ENCODE data around the gene GPATCH8. TPM values are rescaled to one million over a fixed set of nuclear protein-coding genes. Genes with fewer than 3 reads are reported as not detected.

GPATCH8 gene
- total RNA-seq, 1 donor from 2014 or later = 25.1 TPM

DNA sequence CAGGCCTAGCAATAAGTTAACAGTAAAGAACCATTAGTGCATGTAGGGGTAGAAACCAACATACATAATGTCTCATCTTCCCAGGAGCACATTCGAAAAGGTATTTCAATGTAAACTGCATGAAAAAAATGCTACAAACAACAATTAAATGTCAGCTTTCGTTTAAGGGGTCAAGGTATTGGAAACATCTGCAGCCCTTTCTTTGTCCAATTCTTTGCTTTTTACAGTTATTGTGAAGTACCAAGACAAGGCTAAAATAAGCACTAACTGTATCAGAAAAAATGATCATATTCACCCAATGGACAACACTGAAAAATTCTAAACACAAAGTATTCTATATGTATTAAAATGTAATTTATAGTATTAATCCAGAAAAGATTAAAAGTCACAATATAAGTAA is 37.9 kb downstream of the GPATCH8 start:
- H3K4me3 ChIP-seq (ENCODE audit: low read length in 3 of 3) = no peak overlapping the region
- peaks cover 0 to 5% (median 0%) of the 10 kb centered on the region in 3 donors for H3K36me3 ChIP-seq (ENCODE audit: control insufficient read depth in 3 of 3, insufficient read depth in 3 of 3, low read length in 3 of 3)
- H3K4me1 ChIP-seq (ENCODE audit: control insufficient read depth in 3 of 3, insufficient read depth in 3 of 3, low read length in 3 of 3) = peaks cover 8 to 13% (median 12%) of the 10 kb centered on the region in 3 donors
- no peaks in the 10 kb centered on the region for H3K9me3 ChIP-seq (ENCODE audit: control insufficient read depth in 3 of 3, low read length in 3 of 3)
- H3K9ac ChIP-seq (ENCODE audit: low read depth in 1 of 3, low read length in 3 of 3) = no peak overlapping the region
- no peak overlapping the region for H3K27ac ChIP-seq (ENCODE audit: low read depth, low read length)
- H3K27me3 ChIP-seq (ENCODE audit: control insufficient read depth in 3 of 3, insufficient read depth in 3 of 3, low read length in 3 of 3) = no peaks in the 10 kb centered on the region

DNA sequence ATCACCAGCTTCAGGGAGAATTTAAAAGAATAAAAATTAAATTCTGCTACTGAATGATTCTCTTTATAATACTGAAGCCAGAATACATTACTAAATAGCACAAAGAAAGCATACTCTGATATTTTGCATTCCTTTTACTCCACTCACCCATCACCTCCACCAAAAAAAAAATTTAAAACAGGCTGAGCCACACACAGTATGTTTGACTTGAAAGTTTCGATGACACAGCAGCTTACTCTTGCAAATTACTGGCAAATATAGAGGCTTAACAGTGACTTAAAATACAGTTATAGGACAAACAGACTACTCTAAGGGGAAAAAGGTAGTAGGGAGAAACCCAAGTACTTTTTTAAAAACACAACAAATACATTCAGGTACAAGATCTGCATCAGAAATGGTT is 39.2 kb downstream of the GPATCH8 start:
- H3K27me3 ChIP-seq (ENCODE audit: control insufficient read depth in 3 of 3, insufficient read depth in 3 of 3, low read length in 3 of 3) = no peaks in the 10 kb centered on the region
- no peaks in the 10 kb centered on the region for H3K9me3 ChIP-seq (ENCODE audit: control insufficient read depth in 3 of 3, low read length in 3 of 3)
- no peak overlapping the region for H3K4me3 ChIP-seq (ENCODE audit: low read length in 3 of 3)
- peak overlapping the region in 1 of 3 donors; percentile 5 for H3K9ac ChIP-seq (ENCODE audit: low read depth in 1 of 3, low read length in 3 of 3)
- H3K27ac ChIP-seq (ENCODE audit: low read depth, low read length) = peak overlapping the region; percentile 23
- H3K4me1 ChIP-seq (ENCODE audit: control insufficient read depth in 3 of 3, insufficient read depth in 3 of 3, low read length in 3 of 3) = peaks cover 8 to 13% (median 12%) of the 10 kb centered on the region in 3 donors
- peaks cover 0 to 6% (median 0%) of the 10 kb centered on the region in 3 donors for H3K36me3 ChIP-seq (ENCODE audit: control insufficient read depth in 3 of 3, insufficient read depth in 3 of 3, low read length in 3 of 3)

DNA sequence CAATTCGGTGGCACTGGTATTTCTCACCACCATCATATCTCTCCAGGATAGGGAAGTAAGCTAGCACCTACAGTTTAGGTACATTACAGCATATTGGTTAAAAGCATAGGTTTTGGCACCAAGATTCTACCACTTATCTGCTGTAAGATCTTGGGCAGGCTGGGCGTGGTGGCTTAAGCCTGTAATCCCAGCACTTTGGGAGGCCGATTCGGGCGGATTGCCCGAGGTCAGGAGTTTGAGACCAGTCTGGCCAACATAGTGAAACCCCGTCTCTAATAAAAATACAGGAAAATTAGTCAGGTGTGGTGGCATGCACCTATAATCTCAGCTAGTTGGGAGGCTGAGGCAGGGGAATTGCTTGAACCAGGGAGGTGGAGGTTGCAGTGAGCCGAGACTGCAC is 51.4 kb downstream of the GPATCH8 start:
- Histone ChIP-seq H3K36me3 (ENCODE audit: control insufficient read depth in 3 of 3, insufficient read depth in 3 of 3, low read length in 3 of 3) (peaks cover 0 to 5% (median 5%) of the 10 kb centered on the region in 3 donors), H3K4me1 (ENCODE audit: control insufficient read depth in 3 of 3, insufficient read depth in 3 of 3, low read length in 3 of 3) (no peaks in the 10 kb centered on the region), H3K27ac (ENCODE audit: low read depth, low read length) (no peak overlapping the region), H3K27me3 (ENCODE audit: control insufficient read depth in 3 of 3, insufficient read depth in 3 of 3, low read length in 3 of 3) (no peaks in the 10 kb centered on the region), H3K9ac (ENCODE audit: low read depth in 1 of 3, low read length in 3 of 3) (no peak overlapping the region), H3K4me3 (ENCODE audit: low read length in 3 of 3) (no peak overlapping the region), H3K9me3 (ENCODE audit: control insufficient read depth in 3 of 3, low read length in 3 of 3) (no peaks in the 10 kb centered on the region)

DNA sequence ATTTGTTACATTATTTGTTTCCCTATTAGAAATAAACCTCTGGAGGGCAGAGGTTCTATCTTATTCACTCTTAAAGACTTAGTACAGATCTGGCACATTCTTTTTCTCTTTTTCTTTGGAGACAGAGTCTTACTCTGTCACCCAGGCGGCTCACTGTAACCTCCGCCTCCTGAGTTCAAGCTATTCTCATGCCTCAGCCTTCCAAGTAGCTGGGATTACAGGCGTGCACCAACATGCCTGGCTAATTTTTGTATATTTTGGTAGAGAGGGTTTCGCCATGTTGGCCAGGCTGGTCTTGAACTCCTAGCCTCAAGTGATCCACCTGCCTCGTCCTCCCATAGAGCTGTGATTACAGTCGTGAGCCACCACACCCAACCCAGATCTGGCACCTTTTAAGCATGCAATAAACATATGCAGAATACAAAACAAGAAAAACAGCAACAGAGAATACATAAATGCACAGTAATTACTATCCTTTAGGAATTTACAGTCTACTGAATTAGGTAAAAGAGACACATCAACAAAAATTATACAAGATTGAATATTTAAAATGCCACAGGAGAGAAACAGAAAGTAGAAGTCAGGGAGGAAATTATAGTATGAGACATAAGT is 52.1 kb downstream of the GPATCH8 start:
- H3K4me3 ChIP-seq (ENCODE audit: low read length in 3 of 3) = no peak overlapping the region
- H3K4me1 ChIP-seq (ENCODE audit: control insufficient read depth in 3 of 3, insufficient read depth in 3 of 3, low read length in 3 of 3) = no peaks in the 10 kb centered on the region
- H3K27ac ChIP-seq (ENCODE audit: low read depth, low read length) = no peak overlapping the region
- no peak overlapping the region for H3K9ac ChIP-seq (ENCODE audit: low read depth in 1 of 3, low read length in 3 of 3)
- no peaks in the 10 kb centered on the region for H3K9me3 ChIP-seq (ENCODE audit: control insufficient read depth in 3 of 3, low read length in 3 of 3)
- peaks cover 0 to 5% (median 5%) of the 10 kb centered on the region in 3 donors for H3K36me3 ChIP-seq (ENCODE audit: control insufficient read depth in 3 of 3, insufficient read depth in 3 of 3, low read length in 3 of 3)
- H3K27me3 ChIP-seq (ENCODE audit: control insufficient read depth in 3 of 3, insufficient read depth in 3 of 3, low read length in 3 of 3) = no peaks in the 10 kb centered on the region

DNA sequence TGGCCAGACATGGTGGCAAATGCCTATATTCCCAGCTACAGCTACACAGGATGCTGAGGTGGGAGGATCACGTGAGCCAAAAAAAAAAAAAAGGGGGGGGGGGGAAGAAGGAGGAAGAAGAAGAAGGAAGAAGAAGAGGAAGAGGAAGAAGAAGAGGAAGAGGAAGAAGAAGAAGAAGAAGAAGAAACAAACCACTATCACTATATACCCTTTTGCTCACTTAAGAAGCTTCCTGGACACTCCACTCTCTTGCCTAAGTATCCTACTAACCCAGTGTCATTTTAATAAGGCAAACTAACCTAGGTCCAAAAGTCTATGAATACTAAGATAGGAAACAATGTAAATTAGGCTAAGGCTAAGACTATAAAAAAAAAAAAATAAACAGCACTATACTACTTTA is 54.8 kb downstream of the GPATCH8 start:
- Histone ChIP-seq H3K4me3 (ENCODE audit: low read length in 3 of 3) (no peak overlapping the region), H3K9ac (ENCODE audit: low read depth in 1 of 3, low read length in 3 of 3) (no peak overlapping the region), H3K27ac (ENCODE audit: low read depth, low read length) (no peak overlapping the region), H3K27me3 (ENCODE audit: control insufficient read depth in 3 of 3, insufficient read depth in 3 of 3, low read length in 3 of 3) (no peaks in the 10 kb centered on the region), H3K36me3 (ENCODE audit: control insufficient read depth in 3 of 3, insufficient read depth in 3 of 3, low read length in 3 of 3) (no peaks in the 10 kb centered on the region), H3K4me1 (ENCODE audit: control insufficient read depth in 3 of 3, insufficient read depth in 3 of 3, low read length in 3 of 3) (no peaks in the 10 kb centered on the region), H3K9me3 (ENCODE audit: control insufficient read depth in 3 of 3, low read length in 3 of 3) (no peaks in the 10 kb centered on the region)

DNA sequence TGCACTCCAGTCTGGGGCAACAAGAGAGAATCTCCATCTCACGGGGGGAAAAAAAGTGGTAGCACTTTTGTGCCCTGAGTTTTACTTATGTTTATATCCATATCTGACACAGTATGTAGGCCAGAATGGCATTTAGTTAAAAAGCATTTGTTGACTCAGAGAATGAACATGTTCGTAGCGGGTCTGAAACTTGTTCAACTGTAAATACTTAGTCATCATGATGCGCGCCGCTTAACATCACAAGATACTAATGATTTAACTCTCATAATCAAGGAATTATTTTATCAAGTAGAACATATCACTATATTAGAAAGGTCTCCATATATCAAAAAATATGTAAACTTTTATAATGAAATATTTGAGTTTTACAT is 58.5 kb downstream of the GPATCH8 start:
- no peaks in the 10 kb centered on the region for H3K9me3 ChIP-seq (ENCODE audit: control insufficient read depth in 3 of 3, low read length in 3 of 3)
- H3K27ac ChIP-seq (ENCODE audit: low read depth, low read length) = no peak overlapping the region
- no peak overlapping the region for H3K9ac ChIP-seq (ENCODE audit: low read depth in 1 of 3, low read length in 3 of 3)
- no peaks in the 10 kb centered on the region for H3K27me3 ChIP-seq (ENCODE audit: control insufficient read depth in 3 of 3, insufficient read depth in 3 of 3, low read length in 3 of 3)
- no peak overlapping the region for H3K4me3 ChIP-seq (ENCODE audit: low read length in 3 of 3)
- no peaks in the 10 kb centered on the region for H3K4me1 ChIP-seq (ENCODE audit: control insufficient read depth in 3 of 3, insufficient read depth in 3 of 3, low read length in 3 of 3)
- no peaks in the 10 kb centered on the region for H3K36me3 ChIP-seq (ENCODE audit: control insufficient read depth in 3 of 3, insufficient read depth in 3 of 3, low read length in 3 of 3)

DNA sequence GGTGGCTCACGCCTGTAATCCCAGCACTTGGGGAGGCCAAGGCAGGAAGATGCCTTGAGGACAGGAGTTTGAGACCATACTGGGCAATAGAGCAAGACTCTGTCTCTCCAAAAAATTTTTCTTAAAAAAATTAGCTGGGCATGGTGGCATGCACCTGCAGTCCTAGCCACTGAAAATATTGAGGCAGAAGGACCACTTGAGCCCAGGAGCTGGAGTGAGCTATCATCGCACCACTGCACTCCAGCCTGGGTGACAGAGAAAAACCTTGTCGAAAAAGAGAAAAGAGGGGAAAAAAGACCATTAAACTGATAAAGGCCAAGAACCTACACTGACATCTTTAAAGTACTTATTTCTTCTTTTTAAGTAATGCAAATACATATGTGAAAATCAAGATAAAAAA is 60.4 kb downstream of the GPATCH8 start:
- Histone ChIP-seq H3K36me3 (ENCODE audit: control insufficient read depth in 3 of 3, insufficient read depth in 3 of 3, low read length in 3 of 3) (no peaks in the 10 kb centered on the region), H3K9ac (ENCODE audit: low read depth in 1 of 3, low read length in 3 of 3) (no peak overlapping the region), H3K4me1 (ENCODE audit: control insufficient read depth in 3 of 3, insufficient read depth in 3 of 3, low read length in 3 of 3) (peaks cover 6 to 17% (median 15%) of the 10 kb centered on the region in 3 donors), H3K4me3 (ENCODE audit: low read length in 3 of 3) (no peak overlapping the region), H3K27me3 (ENCODE audit: control insufficient read depth in 3 of 3, insufficient read depth in 3 of 3, low read length in 3 of 3) (no peaks in the 10 kb centered on the region), H3K27ac (ENCODE audit: low read depth, low read length) (no peak overlapping the region), H3K9me3 (ENCODE audit: control insufficient read depth in 3 of 3, low read length in 3 of 3) (no peaks in the 10 kb centered on the region)

DNA sequence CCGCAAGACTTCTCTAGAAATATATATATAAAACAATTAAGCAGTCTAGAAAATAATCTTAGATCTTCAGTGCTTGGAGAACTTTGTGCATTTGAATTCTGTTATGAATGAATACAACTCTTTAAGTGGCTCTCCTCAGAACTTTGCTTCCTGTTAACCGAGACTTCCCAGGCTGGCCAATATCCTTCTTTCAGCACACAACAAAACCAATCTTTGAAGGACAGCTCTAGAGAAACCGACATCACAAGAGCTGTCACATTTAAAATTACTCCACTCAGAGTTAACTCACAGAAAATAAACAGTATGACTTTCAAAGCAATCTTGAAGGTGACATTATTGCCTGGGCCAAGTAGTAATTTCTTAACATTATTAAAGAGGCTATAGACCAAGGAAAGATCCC is 64.0 kb downstream of the GPATCH8 start:
- Histone ChIP-seq H3K9ac (ENCODE audit: low read depth in 1 of 3, low read length in 3 of 3) (peak overlapping the region; percentile 4 to 40 (median 27)), H3K27ac (ENCODE audit: low read depth, low read length) (peak overlapping the region; percentile 51), H3K4me3 (ENCODE audit: low read length in 3 of 3) (peak overlapping the region in 1 of 3 donors; percentile 45), H3K4me1 (ENCODE audit: control insufficient read depth in 3 of 3, insufficient read depth in 3 of 3, low read length in 3 of 3) (peaks cover 16 to 33% (median 20%) of the 10 kb centered on the region in 3 donors), H3K9me3 (ENCODE audit: control insufficient read depth in 3 of 3, low read length in 3 of 3) (no peaks in the 10 kb centered on the region), H3K36me3 (ENCODE audit: control insufficient read depth in 3 of 3, insufficient read depth in 3 of 3, low read length in 3 of 3) (peaks cover 7 to 9% (median 8%) of the 10 kb centered on the region in 3 donors), H3K27me3 (ENCODE audit: control insufficient read depth in 3 of 3, insufficient read depth in 3 of 3, low read length in 3 of 3) (no peaks in the 10 kb centered on the region)

DNA sequence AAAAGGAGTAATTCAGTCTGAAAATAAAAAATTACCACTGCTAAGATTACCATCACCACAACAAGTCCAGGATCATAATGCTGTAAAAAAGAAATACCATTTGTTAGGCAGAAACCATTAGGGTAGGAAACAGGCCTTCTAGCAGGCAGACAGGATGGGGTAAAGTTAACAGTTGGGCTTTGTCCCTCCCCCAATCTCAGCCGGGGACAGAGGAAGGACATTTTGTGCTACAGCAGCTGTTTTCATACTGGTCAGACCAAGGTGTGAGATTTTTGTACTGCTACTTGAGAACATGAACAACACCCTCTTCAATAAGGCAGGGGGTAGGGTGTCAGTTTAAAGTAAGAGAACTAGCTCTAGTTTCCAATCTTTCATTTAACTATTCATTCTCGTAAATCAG is 64.6 kb downstream of the GPATCH8 start:
- Histone ChIP-seq H3K9ac (ENCODE audit: low read depth in 1 of 3, low read length in 3 of 3) (peak overlapping the region; percentile 4 to 40 (median 27)), H3K4me1 (ENCODE audit: control insufficient read depth in 3 of 3, insufficient read depth in 3 of 3, low read length in 3 of 3) (peaks cover 16 to 33% (median 20%) of the 10 kb centered on the region in 3 donors), H3K4me3 (ENCODE audit: low read length in 3 of 3) (peak overlapping the region in 1 of 3 donors; percentile 47), H3K27me3 (ENCODE audit: control insufficient read depth in 3 of 3, insufficient read depth in 3 of 3, low read length in 3 of 3) (no peaks in the 10 kb centered on the region), H3K9me3 (ENCODE audit: control insufficient read depth in 3 of 3, low read length in 3 of 3) (no peaks in the 10 kb centered on the region), H3K27ac (ENCODE audit: low read depth, low read length) (peak overlapping the region; percentile 51), H3K36me3 (ENCODE audit: control insufficient read depth in 3 of 3, insufficient read depth in 3 of 3, low read length in 3 of 3) (peaks cover 9 to 12% (median 10%) of the 10 kb centered on the region in 3 donors)

DNA sequence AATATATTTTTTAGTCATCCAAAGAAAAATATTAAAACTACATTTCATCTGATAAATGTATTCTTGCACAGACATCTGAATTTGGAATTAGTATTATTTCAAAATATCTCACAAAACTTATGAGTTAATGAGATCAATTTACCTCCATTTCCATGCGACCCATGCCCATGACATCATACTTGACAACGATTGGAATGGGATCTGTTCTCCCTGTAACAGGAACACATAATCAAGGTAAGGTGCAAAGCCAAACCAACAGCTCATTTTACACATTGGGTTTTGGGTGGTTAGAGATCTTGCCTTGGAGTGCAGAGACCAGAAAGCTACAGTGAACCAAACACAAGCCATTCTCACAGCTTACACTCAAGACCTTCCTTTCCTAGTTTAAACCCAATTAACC is 66.9 kb downstream of the GPATCH8 start:
- H3K4me3 ChIP-seq (ENCODE audit: low read length in 3 of 3) = peak overlapping the region in 1 of 3 donors; percentile 1

More for the DNA sequence above, 66.9 kb downstream of the GPATCH8 start:
- Histone ChIP-seq H3K36me3 (ENCODE audit: control insufficient read depth in 3 of 3, insufficient read depth in 3 of 3, low read length in 3 of 3) (peaks cover 11 to 20% (median 14%) of the 10 kb centered on the region in 3 donors), H3K9ac (ENCODE audit: low read depth in 1 of 3, low read length in 3 of 3) (peak overlapping the region in 1 of 3 donors; percentile 4), H3K9me3 (ENCODE audit: control insufficient read depth in 3 of 3, low read length in 3 of 3) (no peaks in the 10 kb centered on the region), H3K27me3 (ENCODE audit: control insufficient read depth in 3 of 3, insufficient read depth in 3 of 3, low read length in 3 of 3) (no peaks in the 10 kb centered on the region), H3K27ac (ENCODE audit: low read depth, low read length) (peak overlapping the region; percentile 39), H3K4me1 (ENCODE audit: control insufficient read depth in 3 of 3, insufficient read depth in 3 of 3, low read length in 3 of 3) (peaks cover 29 to 44% (median 30%) of the 10 kb centered on the region in 3 donors)

Measured in skeletal muscle tissue (tissue), 4 donors.